Nucleus accumbens (tissue), 56 donors: ENCODE results near the gene TXNDC2.
"Not testable (repeated sequence)": the region's sequence is repeated elsewhere in the genome, so short reads cannot be mapped to it uniquely, and the experiment has no call there.

Experiments used
- DNase-seq, 56 donors: peaks; one replicate each; lab custom pipeline; 2025; lab: John Stamatoyannopoulos, UW

The TXNDC2 gene

DNA sequence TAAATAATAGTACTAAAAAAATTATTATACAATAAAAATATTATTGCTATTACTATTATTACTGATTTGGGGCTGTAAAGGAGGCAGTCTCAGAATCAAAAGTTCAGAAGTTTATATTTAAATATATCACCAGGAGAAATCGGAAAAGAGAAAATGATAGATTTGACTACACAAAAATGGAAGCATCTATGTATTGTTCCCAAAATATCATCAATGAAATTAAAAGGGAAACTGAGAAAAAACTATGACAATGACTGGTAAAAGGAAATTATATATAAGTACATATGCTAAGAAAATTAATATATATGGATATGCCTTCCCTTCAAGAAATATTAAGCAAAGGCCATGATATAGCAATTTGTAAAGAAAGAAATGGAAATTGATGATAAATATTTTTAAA, 7.7 kb upstream of the TXNDC2 start:
- DNase-seq, result no peak

DNA sequence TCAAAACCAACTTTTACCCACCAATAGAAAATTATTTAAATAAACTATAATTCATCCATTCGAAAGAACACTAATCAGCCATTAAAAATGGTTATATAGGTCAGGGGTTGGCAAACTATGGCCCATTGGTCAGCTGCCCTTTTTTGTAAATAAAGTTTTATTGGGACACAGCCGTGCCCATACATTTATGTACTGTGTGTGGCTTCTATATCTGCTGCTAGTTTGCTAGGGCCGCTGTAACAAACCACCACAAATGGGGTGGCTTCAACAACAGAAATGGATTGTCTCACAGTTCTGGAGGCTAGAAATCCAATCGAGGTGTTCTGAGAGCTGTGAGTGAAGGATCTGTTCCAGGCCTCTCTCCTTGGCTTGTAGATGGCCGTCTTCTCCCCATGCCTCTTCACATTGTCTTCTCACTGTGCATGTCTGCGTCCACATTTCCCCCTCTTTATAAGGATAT, 7.0 kb upstream of the TXNDC2 start:
- DNase-seq, result no peak

DNA sequence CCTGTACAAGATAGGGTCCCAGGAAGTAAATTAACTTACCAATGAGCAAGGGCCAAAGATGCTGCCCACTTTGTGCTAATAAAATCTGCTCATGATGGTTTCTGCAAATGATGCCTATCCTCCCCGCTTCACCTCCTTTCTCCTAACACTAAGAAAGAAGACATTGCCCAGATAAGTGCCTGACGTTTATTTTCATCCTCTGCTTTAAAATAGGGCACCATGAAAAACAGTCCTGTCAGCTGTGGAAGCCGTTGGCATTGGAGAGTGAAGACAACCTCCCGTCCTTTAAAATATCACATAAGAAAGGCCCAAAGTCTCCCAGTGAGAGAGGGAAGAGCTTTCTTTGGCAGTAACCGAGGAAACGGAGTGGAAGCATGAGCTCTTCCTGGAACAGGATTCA, 1.7 kb upstream of the TXNDC2 start:
- DNase-seq, result no peak

DNA sequence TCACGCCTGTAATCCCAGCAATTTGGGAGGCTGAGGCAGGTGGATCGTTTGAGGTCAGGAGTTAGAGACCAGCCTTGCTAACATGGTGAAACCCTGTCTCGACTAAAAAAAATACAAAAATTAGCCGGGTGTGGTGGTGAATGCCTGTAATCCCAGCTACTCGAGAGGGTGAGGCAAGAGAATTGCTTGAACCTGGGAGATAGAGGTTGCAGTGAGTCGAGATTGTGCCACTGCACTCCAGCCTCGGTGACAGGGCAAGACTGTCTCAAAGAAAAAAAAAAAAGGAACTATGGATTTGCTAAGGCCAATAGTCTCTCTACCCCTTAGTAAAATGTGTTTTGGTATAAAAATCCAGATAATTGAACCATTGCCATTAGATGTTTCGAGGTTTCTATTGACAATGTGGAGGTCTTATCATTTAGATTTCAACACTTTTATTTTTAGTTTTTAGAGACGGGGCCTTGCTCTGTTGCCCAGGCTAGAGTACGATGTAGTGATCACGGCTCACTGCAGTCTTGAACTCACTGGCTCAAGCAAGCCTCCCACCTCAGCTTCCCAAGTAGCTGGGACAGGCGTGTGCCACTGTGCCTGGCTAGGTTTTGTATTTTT, 1.1 kb upstream of the TXNDC2 start:
- no peak for DNase-seq

DNA sequence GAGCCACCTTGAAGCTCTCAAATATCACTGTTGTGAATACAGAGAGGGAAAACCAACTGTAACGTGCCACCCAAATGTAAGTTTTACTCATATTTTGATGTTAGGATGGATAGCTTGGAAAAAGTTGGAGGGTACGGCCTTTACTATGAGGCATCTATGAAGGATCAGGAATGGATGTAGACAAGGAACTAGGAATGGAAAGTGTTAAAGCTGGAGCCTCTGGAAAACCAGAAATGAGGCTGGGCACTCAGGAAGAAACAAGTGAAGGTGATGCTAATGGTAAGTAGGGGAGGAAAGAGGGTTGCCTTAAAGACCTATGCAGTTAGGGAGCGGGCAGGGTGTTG, 204 bp downstream of the TXNDC2 start:
- DNase-seq, result no peak

DNA sequence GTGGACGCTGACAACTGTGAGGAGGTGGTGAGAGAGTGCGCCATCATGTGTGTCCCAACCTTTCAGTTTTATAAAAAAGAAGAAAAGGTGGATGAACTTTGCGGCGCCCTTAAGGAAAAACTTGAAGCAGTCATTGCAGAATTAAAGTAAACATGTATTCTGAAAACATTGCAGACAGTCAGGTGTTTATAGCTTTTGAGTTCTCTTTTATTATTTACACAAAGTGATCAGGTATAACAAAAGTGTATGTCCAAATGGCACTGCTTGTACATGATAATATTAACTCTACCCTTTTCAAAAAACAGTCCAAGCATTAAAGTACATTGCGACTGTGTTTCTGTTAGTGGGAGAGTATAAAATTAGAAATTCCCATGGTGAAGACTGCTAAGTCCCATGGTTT, 2.2 kb downstream of the TXNDC2 start:
- DNase-seq, result no peak

DNA sequence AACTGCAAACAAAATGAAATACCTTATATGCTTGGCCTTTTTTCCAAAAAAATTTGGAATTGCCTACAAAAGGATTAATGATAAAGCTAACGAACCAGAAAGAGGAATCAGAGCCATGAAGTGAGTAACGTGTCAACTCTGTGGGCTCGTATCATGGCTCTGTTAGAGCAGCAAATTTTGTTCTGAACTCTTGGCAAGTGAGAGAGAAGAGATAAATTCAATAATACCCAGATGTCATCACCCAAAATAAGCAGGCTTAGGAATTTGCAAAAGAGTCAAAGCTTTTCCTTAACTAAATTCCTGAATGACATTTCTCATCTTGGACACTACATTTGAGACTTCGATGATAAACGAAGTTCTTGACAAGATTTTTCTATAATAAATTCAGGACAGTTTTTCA, 4.4 kb downstream of the TXNDC2 start:
- DNase-seq, result no peak

DNA sequence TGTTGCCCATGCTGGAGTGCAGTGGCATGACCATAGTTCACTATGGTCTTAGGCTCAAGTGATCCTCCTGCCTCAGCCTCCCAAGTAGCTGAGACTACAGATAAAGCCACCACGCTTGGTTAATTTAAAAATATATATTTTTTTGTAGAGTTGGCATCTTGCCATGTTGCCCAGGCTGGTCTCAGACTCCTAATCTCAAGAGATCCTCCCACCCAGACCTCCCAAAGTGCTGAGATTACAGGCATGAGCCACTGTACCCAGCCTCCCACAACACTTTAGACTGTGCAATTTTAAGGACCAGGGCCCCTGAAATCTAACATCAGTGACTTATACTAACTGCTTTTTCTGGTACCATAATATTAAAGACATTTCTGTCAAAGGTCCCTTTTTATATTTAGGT, 5.2 kb downstream of the TXNDC2 start:
- no peak for DNase-seq

DNA sequence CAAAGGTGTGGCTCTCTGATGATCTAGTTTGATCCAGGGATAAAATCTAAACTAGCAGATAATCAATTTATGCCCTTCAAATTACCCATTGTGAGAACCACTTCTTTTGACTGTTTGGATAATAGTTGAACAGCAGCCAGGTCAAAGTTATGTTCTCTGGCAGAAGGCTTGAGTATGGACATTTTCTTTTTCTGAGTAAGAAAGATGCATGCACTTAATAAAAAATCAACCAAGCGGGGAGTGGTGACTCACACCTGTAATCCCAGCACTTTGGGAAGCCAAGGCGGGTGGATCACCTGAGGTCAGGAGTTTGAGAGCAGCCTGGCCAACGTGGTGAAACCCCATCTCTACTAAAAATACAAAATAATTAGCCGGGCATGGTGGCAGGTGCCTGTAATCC, 5.7 kb downstream of the TXNDC2 start:
- not testable (repeated sequence) for DNase-seq

DNA sequence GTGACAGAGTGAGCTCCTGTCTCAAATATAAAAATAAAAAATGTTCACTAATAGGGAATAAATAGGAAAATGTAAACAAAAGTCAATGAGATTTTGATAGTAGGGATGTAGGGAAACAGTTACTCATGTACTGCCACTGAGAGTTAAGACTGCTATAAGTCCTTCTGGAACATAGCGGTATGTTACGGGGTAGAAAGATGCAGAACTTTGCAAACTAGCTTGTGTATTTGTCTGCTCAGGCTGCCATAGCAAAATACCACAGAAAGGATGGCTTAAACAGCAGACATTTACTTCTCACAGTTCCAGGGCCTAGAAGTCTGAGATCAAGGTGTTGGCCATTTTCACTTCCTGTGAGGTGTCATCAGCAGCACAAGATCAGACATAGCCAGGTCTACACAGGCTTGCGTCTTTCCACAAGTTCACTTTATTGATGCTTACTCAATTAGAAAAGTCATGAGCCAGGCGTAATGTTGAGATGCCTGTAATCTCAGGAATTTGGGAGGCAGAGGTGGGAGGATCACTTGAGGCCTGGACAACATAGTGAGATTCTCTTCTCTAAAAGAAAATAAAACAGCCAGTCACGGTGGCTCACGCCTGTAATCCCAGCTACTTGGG, 8.8 kb downstream of the TXNDC2 start:
- DNase-seq, result no peak

DNA sequence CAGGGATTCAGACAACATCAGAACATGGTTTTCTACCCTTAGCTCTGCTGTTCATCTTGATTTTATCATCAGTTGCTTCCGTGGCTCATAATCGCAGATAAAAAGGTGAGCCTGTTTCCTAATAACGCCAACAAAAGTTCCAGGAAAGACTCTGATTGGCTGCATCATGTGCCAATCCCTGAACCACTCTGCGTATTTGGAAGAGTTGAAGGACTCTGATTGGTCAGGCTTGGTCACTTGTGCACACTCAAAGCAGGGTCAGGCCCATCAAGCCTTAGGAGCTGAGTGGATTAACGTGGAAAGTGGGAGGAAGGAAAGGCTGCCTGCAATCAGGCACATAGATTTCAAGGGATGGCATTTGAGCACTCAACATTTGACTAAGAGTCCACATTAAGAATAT, 11.4 kb downstream of the TXNDC2 start:
- no peak for DNase-seq

DNA sequence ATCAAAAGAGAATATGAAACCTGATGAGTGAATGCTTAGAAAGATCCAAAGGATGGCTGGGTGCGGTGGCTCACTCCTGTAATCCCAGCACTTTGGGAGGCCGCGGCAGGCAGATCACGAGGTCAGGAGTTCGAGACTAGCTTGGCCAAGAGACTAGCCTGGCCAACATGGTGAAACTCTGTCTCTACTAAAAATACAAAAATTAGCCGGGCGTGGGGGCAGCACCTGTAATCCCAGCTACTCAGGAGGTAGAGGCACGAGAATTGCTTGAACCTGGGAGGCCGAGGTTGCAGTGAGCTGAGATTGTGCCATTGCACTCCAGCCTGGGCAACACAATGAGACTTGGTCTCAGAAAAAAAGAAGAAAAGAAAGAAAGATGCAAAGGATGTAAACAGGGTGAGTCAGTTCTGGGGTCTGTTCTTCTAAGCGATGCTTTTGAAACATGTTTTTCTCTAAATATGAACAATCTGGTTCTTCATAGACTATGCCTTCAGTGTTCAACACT, 12.1 kb downstream of the TXNDC2 start:
- not testable (repeated sequence) for DNase-seq

DNA sequence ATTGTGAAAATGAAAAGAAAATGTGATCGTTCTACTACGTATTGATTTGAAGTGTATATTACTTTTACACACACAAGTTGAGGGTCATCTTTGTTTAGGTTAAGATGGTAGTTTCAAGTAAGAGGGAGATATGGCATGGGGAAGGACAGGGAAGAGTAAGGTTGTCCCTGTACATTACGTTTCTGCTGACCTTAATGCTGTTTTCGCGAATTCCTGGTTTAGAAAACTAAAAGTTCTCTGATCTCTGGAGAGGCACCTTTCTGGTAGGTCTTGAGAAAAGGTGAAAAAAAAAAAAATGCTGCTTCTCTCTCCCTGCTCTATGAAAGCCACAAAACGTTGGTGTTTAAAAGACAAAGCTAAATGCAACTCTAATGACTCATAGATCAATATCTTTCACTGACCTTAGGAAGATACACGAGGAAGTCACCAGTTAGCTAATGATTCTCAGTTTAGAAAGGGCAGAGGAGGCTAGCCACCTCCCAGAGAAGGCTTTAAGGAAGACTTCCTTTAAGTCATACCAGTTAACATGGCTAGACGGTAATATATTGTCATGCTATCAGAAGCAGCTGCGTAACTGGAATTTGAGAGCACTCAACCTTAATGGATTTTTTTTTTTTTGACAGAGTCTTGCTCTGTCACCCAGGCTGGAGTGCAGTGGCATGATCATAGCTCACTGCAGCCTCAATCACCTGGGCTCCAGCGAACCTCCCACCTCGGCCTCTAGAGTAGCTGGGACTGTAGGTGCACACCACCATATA, 13.2 kb downstream of the TXNDC2 start:
- DNase-seq, result no peak

DNA sequence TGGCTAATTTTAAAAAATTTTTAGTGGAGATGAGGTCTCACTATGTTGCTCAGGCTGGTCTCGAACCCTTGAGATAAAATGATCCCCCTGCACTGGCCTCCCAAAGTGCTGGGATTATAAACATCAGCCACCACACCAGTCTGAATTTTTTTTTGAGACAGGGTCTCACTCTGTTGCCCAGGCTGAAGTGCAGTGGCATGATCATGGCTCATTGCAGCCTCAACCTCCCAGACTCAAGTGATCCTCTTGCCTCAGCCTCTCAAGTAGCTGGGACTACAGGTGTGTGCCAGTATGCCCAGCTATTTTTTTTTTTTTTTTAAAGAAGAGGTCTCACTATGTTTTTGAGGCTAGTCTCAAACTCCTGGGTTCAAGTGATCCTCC, 13.8 kb downstream of the TXNDC2 start:
- DNase-seq, result not testable (repeated sequence)

DNA sequence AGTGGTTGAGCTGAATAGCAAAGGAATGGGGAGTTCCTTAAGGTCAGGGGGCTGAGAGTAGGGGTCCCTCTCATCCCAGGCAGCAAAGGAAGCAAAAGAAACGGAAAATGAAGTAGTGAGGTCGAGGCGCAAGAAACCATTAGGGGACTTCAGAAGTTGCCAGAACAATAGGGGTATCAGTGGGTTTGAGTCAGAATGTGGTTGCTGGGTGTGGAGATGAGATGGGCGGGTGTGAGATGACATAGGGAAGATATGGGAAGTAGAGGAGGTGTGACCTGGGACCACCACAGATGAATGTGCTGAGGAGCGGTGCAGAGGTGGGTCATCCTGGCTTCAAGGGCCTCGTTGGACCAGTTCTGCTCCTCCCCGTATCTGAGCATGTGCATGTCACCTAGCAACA, 14.9 kb downstream of the TXNDC2 start:
- no peak for DNase-seq

DNA sequence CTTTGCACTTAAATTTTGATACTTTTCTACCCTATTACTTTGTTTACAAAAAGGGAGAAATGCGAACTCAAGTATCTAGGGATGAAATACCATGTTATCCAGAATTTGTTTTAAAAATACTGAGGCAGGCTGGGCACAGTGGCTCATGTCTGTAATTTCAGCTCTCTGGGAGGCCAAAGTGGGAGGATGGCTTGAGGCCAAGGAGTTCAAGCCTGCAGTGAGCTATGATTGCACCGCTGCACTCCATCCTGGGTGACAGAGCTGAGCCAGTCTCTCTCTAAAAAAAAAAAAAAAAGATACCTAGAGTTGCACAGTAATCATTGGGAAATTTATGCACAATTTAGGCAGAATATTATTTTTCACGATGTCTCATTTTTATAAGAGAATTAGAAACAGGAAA, 15.6 kb downstream of the TXNDC2 start:
- DNase-seq, result no peak

DNA sequence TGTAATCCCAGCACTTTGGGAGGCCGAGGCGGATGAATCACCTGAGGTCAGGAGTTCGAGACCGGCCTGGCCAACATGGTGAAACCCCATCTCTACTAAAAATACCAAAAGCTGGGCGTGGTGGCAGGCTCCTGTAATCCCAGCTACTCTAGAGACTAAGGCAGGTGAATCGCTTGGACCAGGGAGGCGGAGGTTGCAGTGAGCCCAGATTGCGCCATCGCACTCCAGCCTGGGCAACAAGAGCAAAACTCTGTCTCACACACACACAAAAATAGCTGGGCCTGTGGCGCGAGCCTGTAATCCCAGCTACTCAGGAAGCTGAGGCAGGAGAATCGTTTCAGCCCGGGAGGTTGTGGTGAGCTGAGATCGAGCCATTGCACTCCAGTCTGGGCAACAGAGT, 16.5 kb downstream of the TXNDC2 start:
- not testable (repeated sequence) for DNase-seq

DNA sequence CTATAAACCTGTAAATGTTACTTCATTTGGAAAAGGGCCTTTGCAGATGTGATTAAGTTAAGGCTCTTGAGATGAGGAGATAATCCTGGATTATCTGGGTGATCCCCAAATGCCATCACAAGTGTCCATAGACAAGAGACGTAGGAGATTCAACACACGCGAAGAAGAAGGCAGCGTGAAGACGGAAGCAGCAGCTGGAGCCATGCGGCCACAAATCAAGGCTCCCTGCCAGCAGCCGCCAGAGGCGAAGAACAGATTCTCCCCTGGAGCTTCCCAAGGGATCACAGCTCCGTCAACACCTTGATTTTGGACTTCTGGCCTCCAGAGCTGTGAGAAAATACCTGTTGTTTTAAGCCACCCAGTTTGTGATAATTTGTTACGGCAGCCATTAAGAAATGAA, 17.1 kb downstream of the TXNDC2 start:
- DNase-seq, result no peak

DNA sequence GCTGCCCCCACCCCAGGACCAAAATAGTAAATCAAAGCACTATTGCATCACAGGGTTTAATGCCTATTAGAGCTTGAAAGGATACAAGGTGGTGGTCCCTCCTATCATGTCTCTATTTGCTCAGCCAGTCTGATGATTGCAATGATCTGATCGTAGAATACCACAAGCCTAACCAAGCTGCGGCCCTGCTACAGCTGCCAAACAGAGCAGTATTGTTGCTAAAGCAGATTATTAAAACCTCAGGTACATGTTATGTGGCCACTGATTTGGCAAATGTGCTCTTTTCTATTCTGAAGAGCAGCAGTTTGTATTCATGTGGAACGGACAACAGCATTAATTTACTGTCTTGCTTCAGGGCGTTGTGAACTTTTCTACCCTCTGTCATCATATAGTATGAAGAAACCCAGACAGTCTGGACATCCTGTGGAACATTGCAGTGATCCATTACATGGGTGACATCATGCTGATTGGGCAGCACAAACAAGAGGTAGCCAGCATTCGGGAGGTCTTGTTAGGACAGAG, 19.7 kb downstream of the TXNDC2 start:
- DNase-seq, result no peak

DNA sequence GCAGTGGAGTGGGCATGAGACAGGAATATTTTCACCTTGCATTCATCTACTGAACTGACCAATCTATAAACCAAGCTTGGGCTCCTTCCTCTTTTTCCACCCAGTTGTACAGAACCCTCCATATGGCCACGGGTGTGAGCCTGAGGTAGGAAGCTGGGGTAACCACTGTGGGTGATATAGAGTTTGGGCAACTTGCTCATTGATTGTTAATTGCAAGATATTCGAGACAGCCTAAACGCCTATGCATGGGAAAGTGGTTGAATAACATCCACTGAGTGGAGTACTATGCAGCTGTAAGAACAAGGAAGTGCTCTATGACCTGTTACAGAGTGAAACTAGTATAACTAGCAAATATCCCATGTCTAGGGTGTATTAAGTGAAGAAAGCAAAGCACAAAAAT, 20.7 kb downstream of the TXNDC2 start:
- DNase-seq, result no peak

DNA sequence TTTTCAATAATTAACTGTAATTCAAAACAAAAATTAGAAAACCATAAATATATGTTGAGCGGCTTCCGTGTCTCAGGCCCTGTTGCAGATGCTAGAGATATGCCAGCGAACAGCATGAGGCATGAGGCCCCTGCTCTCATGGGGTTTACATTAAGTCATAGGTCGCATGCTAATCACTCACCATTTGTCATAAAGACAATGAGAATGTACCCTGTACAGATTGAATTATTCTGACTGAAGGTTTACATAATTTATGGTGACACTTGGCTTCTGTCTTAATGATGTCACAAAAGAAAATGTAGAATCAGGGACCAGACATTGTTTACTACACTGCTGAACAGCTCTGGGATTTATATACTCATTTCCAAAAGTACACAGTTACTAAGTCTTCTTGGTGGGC, 22.1 kb downstream of the TXNDC2 start:
- DNase-seq, result no peak

DNA sequence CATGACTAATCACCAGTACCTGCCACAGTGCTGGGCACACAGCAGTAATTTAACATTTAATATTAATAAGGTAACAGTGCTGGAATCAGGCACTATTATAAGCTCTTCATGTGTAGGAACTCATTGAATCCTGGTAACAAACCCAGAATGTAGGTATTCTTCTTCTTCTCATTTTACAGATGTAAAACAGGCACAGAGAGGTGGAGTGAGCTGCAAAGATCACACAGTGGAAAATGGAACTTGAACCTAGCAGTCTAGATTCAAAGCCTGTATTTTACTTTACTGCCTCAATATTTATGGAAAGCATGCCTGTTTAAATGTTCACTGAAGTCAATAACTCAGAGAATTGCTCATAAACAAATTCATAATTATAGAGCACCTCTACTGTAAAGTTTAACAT, 24.3 kb downstream of the TXNDC2 start:
- DNase-seq, result no peak
